HL-60 (cell line): ENCODE data around the gene S100A8.

ENCODE experiments used
- DNase-seq, 2 experiments: peaks; one replicate each; pipeline ENCODE4 v3.0.0-alpha.2; 2010 to 2020; ENCODE audit warnings: low read depth in 1 of 2, low spot score in 1 of 2
- H3K27ac ChIP-seq: fragments of 250-450 bp; sonication (Bioruptor Pico); replicated peaks from 2 replicates; pipeline ENCODE4 v1.5.1; 2020; ENCODE audit warnings: mild to moderate bottlenecking, moderate library complexity
- H3K27me3 ChIP-seq: fragments of 250-450 bp; sonication (Bioruptor Pico); 2 replicates; pipeline ENCODE4 v1.5.1; 2021; ENCODE audit warnings: mild to moderate bottlenecking, moderate library complexity; ENCODE audit not compliant: insufficient read depth, poor library complexity, severe bottlenecking
- H3K4me3 ChIP-seq: replicated peaks from 2 replicates; pipeline ENCODE4 v1.5.1; 2011; ENCODE audit warnings: mild to moderate bottlenecking, control low read depth, low read length; ENCODE audit not compliant: insufficient read depth
- GABPA ChIP-seq: IDR thresholded peaks from 2 replicates; pipeline ENCODE4 v1.6.1; 2012; ENCODE audit warnings: low read depth
- POLR2AphosphoS5 ChIP-seq: IDR thresholded peaks from 2 replicates; pipeline ENCODE4 v1.6.1; 2012; ENCODE audit warnings: low read depth
- SPI1 ChIP-seq: IDR thresholded peaks from 2 replicates; pipeline ENCODE4 v1.6.1; 2012; ENCODE audit warnings: low read depth, mild to moderate bottlenecking, borderline replicate concordance
- TF ChIP-seq, protein P1 (sequence below): IDR thresholded peaks from one replicate; pipeline ENCODE4 v1.5.1; 2011; ENCODE audit warnings: low read length, control low read depth, inconsistent platforms; ENCODE audit not compliant: insufficient read depth
- TF ChIP-seq, protein P2 (sequence below): IDR thresholded peaks from 2 replicates; pipeline ENCODE4 v1.6.1; 2012; ENCODE audit warnings: low read depth; ENCODE audit not compliant: insufficient replicate concordance

The S100A8 gene

DNA sequence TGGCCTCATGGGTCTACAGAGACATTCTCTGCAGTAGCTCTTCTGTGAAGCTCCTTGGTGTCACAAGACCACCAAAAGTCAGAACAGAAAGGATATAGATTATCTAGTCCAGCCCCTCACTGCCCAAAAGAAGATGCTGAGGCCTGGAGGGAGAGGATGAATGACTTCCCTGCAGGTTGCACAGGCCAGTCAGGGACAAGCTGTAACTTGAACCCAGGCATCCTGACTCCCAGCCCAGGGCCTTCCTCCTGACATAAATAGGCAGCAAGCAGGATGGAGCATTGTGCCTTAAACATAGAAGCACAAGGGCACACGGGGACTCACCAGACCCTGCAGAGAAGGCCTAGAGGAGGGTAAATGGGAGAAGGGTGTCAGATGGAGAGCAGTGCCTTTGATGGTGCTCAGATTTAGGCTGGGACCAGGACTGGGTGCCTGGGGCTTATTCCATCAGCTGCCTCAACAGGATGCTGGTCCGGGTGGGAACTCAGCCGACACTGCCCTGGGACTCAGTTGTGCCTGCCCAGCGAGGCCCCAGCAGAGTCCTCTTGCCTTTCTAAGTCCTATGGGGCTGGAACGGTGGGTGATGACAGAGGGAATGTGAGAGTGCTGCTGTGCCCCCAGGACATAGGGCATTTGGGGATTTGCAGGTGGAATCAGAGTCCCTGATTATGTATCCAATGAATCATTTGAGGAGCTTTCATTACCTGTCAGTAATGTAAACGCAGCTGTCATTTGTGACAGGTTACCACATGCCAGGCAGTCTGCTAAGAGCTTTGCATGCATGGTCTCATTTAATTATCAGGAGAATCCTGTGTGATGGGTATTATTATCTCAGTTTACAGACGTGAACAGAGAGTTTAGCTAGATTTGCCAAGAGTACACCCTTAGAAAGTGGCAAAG is 38.6 kb upstream of the S100A8 start:
- TF ChIP-seq, protein P1, sequence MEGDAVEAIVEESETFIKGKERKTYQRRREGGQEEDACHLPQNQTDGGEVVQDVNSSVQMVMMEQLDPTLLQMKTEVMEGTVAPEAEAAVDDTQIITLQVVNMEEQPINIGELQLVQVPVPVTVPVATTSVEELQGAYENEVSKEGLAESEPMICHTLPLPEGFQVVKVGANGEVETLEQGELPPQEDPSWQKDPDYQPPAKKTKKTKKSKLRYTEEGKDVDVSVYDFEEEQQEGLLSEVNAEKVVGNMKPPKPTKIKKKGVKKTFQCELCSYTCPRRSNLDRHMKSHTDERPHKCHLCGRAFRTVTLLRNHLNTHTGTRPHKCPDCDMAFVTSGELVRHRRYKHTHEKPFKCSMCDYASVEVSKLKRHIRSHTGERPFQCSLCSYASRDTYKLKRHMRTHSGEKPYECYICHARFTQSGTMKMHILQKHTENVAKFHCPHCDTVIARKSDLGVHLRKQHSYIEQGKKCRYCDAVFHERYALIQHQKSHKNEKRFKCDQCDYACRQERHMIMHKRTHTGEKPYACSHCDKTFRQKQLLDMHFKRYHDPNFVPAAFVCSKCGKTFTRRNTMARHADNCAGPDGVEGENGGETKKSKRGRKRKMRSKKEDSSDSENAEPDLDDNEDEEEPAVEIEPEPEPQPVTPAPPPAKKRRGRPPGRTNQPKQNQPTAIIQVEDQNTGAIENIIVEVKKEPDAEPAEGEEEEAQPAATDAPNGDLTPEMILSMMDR, result no peak
- no peak for TF ChIP-seq SPI1
- TF ChIP-seq, protein P2, sequence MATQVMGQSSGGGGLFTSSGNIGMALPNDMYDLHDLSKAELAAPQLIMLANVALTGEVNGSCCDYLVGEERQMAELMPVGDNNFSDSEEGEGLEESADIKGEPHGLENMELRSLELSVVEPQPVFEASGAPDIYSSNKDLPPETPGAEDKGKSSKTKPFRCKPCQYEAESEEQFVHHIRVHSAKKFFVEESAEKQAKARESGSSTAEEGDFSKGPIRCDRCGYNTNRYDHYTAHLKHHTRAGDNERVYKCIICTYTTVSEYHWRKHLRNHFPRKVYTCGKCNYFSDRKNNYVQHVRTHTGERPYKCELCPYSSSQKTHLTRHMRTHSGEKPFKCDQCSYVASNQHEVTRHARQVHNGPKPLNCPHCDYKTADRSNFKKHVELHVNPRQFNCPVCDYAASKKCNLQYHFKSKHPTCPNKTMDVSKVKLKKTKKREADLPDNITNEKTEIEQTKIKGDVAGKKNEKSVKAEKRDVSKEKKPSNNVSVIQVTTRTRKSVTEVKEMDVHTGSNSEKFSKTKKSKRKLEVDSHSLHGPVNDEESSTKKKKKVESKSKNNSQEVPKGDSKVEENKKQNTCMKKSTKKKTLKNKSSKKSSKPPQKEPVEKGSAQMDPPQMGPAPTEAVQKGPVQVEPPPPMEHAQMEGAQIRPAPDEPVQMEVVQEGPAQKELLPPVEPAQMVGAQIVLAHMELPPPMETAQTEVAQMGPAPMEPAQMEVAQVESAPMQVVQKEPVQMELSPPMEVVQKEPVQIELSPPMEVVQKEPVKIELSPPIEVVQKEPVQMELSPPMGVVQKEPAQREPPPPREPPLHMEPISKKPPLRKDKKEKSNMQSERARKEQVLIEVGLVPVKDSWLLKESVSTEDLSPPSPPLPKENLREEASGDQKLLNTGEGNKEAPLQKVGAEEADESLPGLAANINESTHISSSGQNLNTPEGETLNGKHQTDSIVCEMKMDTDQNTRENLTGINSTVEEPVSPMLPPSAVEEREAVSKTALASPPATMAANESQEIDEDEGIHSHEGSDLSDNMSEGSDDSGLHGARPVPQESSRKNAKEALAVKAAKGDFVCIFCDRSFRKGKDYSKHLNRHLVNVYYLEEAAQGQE, result no peak
- no peak for TF ChIP-seq GABPA
- no peak for TF ChIP-seq POLR2AphosphoS5
- no peak overlapping the region for H3K4me3 ChIP-seq
- no peak for DNase-seq
- no peaks in the 10 kb centered on the region for H3K27me3 ChIP-seq
- H3K27ac ChIP-seq, result no peak overlapping the region

DNA sequence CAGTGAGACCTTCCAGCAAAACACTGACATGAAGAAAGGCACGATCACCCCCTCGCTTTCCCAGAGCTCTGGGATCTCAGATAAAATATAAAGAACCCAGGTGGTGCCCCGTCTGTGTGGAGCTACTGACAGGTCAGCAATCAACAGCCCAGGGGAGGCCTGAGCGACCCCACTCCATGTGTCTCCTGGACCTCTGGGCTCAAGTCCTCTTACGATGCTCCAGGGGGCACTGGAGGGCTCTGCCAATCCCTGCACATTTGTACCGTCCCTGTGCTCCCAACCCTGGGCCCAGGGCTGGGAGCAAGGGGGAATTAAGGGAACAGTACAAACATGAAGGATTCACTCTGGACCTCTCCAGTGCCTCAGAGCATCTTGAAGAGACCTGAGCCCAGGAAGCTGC is 37.9 kb upstream of the S100A8 start:
- TF ChIP-seq SPI1 (no peak), POLR2AphosphoS5 (no peak), GABPA (no peak)
- TF ChIP-seq, protein P1, result no peak
- TF ChIP-seq, protein P2, result no peak
- no peak for DNase-seq
- no peaks in the 10 kb centered on the region for H3K27me3 ChIP-seq
- H3K4me3 ChIP-seq, result no peak overlapping the region
- no peak overlapping the region for H3K27ac ChIP-seq

DNA sequence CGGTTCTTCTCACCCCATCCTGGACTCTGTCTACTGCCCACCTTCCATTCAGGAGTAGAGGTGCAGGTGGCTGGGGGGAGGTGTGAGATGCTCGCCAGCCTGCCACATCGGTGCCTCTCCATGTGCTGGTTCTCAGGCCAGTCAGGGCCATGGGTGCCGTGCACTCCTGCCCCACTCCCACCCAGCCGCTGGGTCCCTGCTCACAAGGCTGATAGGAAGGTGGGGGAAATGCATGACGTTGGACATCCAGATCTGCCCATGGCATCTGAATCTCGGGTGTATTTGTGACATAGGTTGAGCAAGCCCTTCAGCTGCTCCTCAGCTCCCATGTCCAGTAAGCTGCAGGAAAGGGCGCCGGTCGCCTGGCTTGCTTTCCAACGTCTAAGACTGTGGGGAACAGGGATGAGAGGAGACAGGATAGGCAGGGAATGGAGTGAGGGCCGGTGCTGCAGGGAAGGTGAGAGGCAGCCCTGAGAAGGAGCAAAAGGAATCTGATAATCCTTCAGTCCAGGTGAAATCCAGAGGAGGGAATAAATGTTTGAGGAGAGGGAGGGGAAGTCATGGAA is 37.3 kb upstream of the S100A8 start:
- H3K4me3 ChIP-seq, result no peak overlapping the region
- DNase-seq, result no peak
- H3K27me3 ChIP-seq, result no peaks in the 10 kb centered on the region
- no peak for TF ChIP-seq POLR2AphosphoS5
- TF ChIP-seq GABPA, result no peak
- TF ChIP-seq, protein P1, result no peak
- TF ChIP-seq, protein P2, result no peak
- TF ChIP-seq SPI1, result no peak
- no peak overlapping the region for H3K27ac ChIP-seq
